RWPE2 (cell line): ENCODE measurements around the gene MRPL19.
A peak's percentile ranks its signal among the peaks of the same experiment; 100 is the strongest.

ENCODE experiments used
- ATAC-seq: fragments of 200-7000 bp; cut with Tn5 transposase; 3 replicates; pipeline ENCODE4 v1.9.1; 2021; ENCODE audit warnings: low read depth
- DNase-seq: peaks from one replicate; pipeline ENCODE4 v3.0.0-alpha.2; 2020; ENCODE audit warnings: low spot score
- H3K27ac ChIP-seq: fragments of 450-650 bp; 2 replicates; pipeline ENCODE4 v1.5.1; 2017; ENCODE audit warnings: mild to moderate bottlenecking; ENCODE audit not compliant: poor library complexity, severe bottlenecking
- H3K27me3 ChIP-seq: fragments of 250-450 bp; sonication (Bioruptor Pico); 2 replicates; pipeline ENCODE4 v1.5.1; 2021; ENCODE audit warnings: mild to moderate bottlenecking, moderate library complexity; ENCODE audit not compliant: insufficient read depth, poor library complexity, severe bottlenecking
- H3K36me3 ChIP-seq: fragments of 250-450 bp; sonication (Bioruptor Pico); 2 replicates; pipeline ENCODE4 v1.5.1; 2020; ENCODE audit warnings: low read depth, mild to moderate bottlenecking, moderate library complexity
- H3K4me1 ChIP-seq: fragments of 250-450 bp; sonication (Bioruptor Pico); 2 replicates; pipeline ENCODE4 v1.5.1; 2021; ENCODE audit warnings: mild to moderate bottlenecking, moderate library complexity; ENCODE audit not compliant: insufficient read depth, poor library complexity, severe bottlenecking
- H3K4me3 ChIP-seq: fragments of 250-450 bp; sonication (Bioruptor Pico); 2 replicates; pipeline ENCODE4 v1.5.1; 2021; ENCODE audit warnings: mild to moderate bottlenecking, moderate library complexity; ENCODE audit not compliant: severe bottlenecking
- H3K9me3 ChIP-seq: fragments of 250-450 bp; sonication (Bioruptor Pico); 2 replicates; pipeline ENCODE4 v1.5.1; 2021; ENCODE audit warnings: mild to moderate bottlenecking, moderate library complexity; ENCODE audit not compliant: severe bottlenecking
- CTCF ChIP-seq: fragments of 450-650 bp; IDR thresholded peaks from one replicate; pipeline ENCODE4 v1.5.1; 2017; ENCODE audit warnings: mild to moderate bottlenecking, moderate library complexity; ENCODE audit not compliant: poor library complexity, severe bottlenecking

The MRPL19 gene

GRCh38 chr2:75612862-75613243, 33.7 kb upstream of the MRPL19 start:
- Histone ChIP-seq H3K4me3 (no peak overlapping the region), H3K36me3 (no peaks in the 10 kb centered on the region), H3K9me3 (no peaks in the 10 kb centered on the region), H3K27ac (no peak overlapping the region), H3K4me1 (no peaks in the 10 kb centered on the region), H3K27me3 (no peaks in the 10 kb centered on the region)
- no peak for TF ChIP-seq CTCF
- DNase-seq: no peak
- ATAC-seq: no peak

GRCh38 chr2:75614162-75614651, 32.4 kb upstream of the MRPL19 start:
- Histone ChIP-seq H3K4me1 (no peaks in the 10 kb centered on the region), H3K36me3 (no peaks in the 10 kb centered on the region), H3K9me3 (no peaks in the 10 kb centered on the region), H3K27me3 (no peaks in the 10 kb centered on the region), H3K27ac (peak overlapping the region; percentile 25), H3K4me3 (no peak overlapping the region)
- TF ChIP-seq CTCF: no peak
- ATAC-seq: peak; percentile 63
- DNase-seq: no peak

GRCh38 chr2:75616406-75616805, 30.2 kb upstream of the MRPL19 start:
- no peaks in the 10 kb centered on the region for H3K27me3 ChIP-seq
- DNase-seq (no peak), ATAC-seq (no peak)
- H3K9me3 ChIP-seq: no peaks in the 10 kb centered on the region
- no peak for TF ChIP-seq CTCF
- H3K36me3 ChIP-seq: no peaks in the 10 kb centered on the region
- peaks cover 16% of the 10 kb centered on the region for H3K4me1 ChIP-seq
- no peak overlapping the region for H3K4me3 ChIP-seq
- H3K27ac ChIP-seq: no peak overlapping the region

- Histone ChIP-seq H3K9me3 (no peaks in the 10 kb centered on the region), H3K4me3 (no peak overlapping the region), H3K36me3 (no peaks in the 10 kb centered on the region), H3K4me1 (peaks cover 16% of the 10 kb centered on the region), H3K27ac (no peak overlapping the region), H3K27me3 (no peaks in the 10 kb centered on the region)
- DNase-seq: no peak
- no peak for ATAC-seq
- TF ChIP-seq CTCF: no peak
Measured at GRCh38 chr2:75616933-75617332, 29.6 kb upstream of the MRPL19 start.

- no peak for TF ChIP-seq CTCF
- ATAC-seq (peak; percentile 87), DNase-seq (no peak)
- Histone ChIP-seq H3K9me3 (no peaks in the 10 kb centered on the region), H3K27me3 (no peaks in the 10 kb centered on the region), H3K36me3 (no peaks in the 10 kb centered on the region), H3K4me1 (peaks cover 16% of the 10 kb centered on the region), H3K4me3 (no peak overlapping the region), H3K27ac (peak overlapping the region; percentile 78)
Measured at GRCh38 chr2:75619956-75620740, 26.4 kb upstream of the MRPL19 start.
